OCI-LY7 (cell line): ENCODE data around the gene PTPN14. TPM values are rescaled to one million over a fixed set of nuclear protein-coding genes. Genes with fewer than 3 reads are reported as not detected.

Experiments
- BruUV-seq: library from RNA; stranded (reverse); fragments of 400-500 nt; replicated peaks from 2 replicates; lab custom pipeline; 2021; lab: Mats Ljungman, UMichigan
- CTCF ChIA-PET: fragments of 300-600 bp; sonication (Branson Sonifier 250); formaldehyde crosslinking; loops from one replicate; lab custom pipeline; 2022; ENCODE audit warnings: antibody characterized with exemption; ENCODE audit not compliant: unreplicated experiment; lab: Charles Lee
- POLR2A ChIA-PET: fragments of 300-600 bp; sonication (Branson Sonifier 250); formaldehyde crosslinking; loops from one replicate; lab custom pipeline; 2022; ENCODE audit warnings: antibody characterized with exemption; lab: Charles Lee
- DNase-seq: peaks from one replicate; pipeline ENCODE4 v3.0.0-alpha.2; 2015; ENCODE audit warnings: low spot score
- H2AFZ ChIP-seq: fragments of 200-600 bp; sonication (generic), shearing (Covaris generic); 2 replicates; pipeline ENCODE4 v1.6.1; 2014; ENCODE audit warnings: mild to moderate bottlenecking, antibody characterized with exemption, low read length, moderate library complexity
- H3K27ac ChIP-seq: fragments of 200-600 bp; sonication (generic); 2 replicates; pipeline ENCODE4 v1.5.1; 2014; ENCODE audit warnings: mixed run types, low read depth, mild to moderate bottlenecking, moderate library complexity, low read length, inconsistent platforms; ENCODE audit not compliant: poor library complexity, severe bottlenecking
- H3K36me3 ChIP-seq: fragments of 200-600 bp; sonication (generic); 2 replicates; pipeline ENCODE4 v1.6.1; 2014; ENCODE audit warnings: mild to moderate bottlenecking, antibody characterized with exemption, low read length, moderate library complexity, mixed read lengths; ENCODE audit not compliant: insufficient read depth
- H3K4me1 ChIP-seq: fragments of 200-600 bp; sonication (generic); 2 replicates; pipeline ENCODE4 v1.5.1; 2014; ENCODE audit warnings: mild to moderate bottlenecking, low read length; ENCODE audit not compliant: insufficient read depth, poor library complexity, severe bottlenecking
- H3K4me2 ChIP-seq: fragments of 200-600 bp; sonication (generic); 2 replicates; pipeline ENCODE4 v1.6.1; 2014; ENCODE audit warnings: mild to moderate bottlenecking, low read length
- H3K4me3 ChIP-seq: fragments of 200-600 bp; sonication (generic); 2 replicates; pipeline ENCODE4 v1.5.1; 2014; ENCODE audit warnings: mild to moderate bottlenecking, low read depth, low read length; ENCODE audit not compliant: poor library complexity, severe bottlenecking
- H3K79me2 ChIP-seq: fragments of 200-600 bp; sonication (generic); 2 replicates; pipeline ENCODE4 v1.6.1; 2016; ENCODE audit warnings: low read depth, mild to moderate bottlenecking, low read length, moderate library complexity, mixed read lengths; ENCODE audit not compliant: insufficient read depth
- H3K9me2 ChIP-seq: fragments of 200-600 bp; sonication (generic); 2 replicates; pipeline ENCODE4 v1.6.1; 2016; ENCODE audit warnings: mild to moderate bottlenecking, low read length, mixed read lengths; ENCODE audit not compliant: insufficient read depth
- H3K9me3 ChIP-seq: fragments of 200-600 bp; sonication (generic); 2 replicates; pipeline ENCODE4 v1.6.1; 2014; ENCODE audit warnings: mild to moderate bottlenecking, mixed run types, low read length, mixed read lengths
- H4K20me1 ChIP-seq: fragments of 200-600 bp; sonication (generic); 2 replicates; pipeline ENCODE4 v1.6.1; 2014; ENCODE audit warnings: mild to moderate bottlenecking, antibody characterized with exemption, low read length, moderate library complexity, mixed read lengths; ENCODE audit not compliant: insufficient read depth
- CTCF ChIP-seq: fragments of 200-600 bp; sonication (generic); conservative IDR thresholded peaks from 2 replicates; pipeline ENCODE4 v1.5.1; 2014; ENCODE audit warnings: mild to moderate bottlenecking, antibody characterized with exemption, low read length, moderate library complexity, mixed read lengths
- EZH2phosphoT487 ChIP-seq: fragments of 200-600 bp; sonication (generic); IDR thresholded peaks from 2 replicates; pipeline ENCODE4 v1.6.1; 2018; ENCODE audit warnings: low read depth, borderline replicate concordance, mild to moderate bottlenecking, mixed run types, antibody characterized with exemption, low read length, moderate library complexity, mixed read lengths
- intact Hi-C: fragments of 100-400 bp; cut with micrococcal nuclease; formaldehyde crosslinking; loops from one replicate; pipeline ENCODE4 v1.10.0; 2022; ENCODE audit not compliant: unreplicated experiment
- total RNA-seq, 2 experiments: library from RNA; depleted of rRNA in 1 of 2; stranded (reverse); fragments of >200 nt in 1 of 2; shearing (Covaris generic) in 1 of 2; gene quantifications; 2 replicates each; pipeline ENCODE4 v1.2.3, GENCODE V29; 2014 to 2022

The PTPN14 gene
- total RNA-seq, 2 experiments from 2014 or later = not detected

GRCh38 chr1:214423045-214423444, 128.4 kb downstream of the PTPN14 start:
- Histone ChIP-seq H3K79me2 (no peaks in the 10 kb centered on the region), H3K4me2 (no peak overlapping the region), H4K20me1 (no peaks in the 10 kb centered on the region), H3K27ac (no peak overlapping the region), H3K36me3 (no peaks in the 10 kb centered on the region), H3K4me3 (no peak overlapping the region), H3K4me1 (peaks cover 6% of the 10 kb centered on the region), H3K9me3 (no peaks in the 10 kb centered on the region), H3K9me2 (no peaks in the 10 kb centered on the region), H2AFZ (no peak overlapping the region)
- intact Hi-C loops = no loop called here
- ChIA-PET CTCF (no interaction called here), POLR2A (interaction anchor here (0.6 kb wide), 1 partner anchor 217 kb away, joined by 4 read pairs; no protein-coding TSS in a partner anchor)
- no TSS peak for BruUV-seq
- TF ChIP-seq EZH2phosphoT487 (no peak), CTCF (no peak)
- no peak for DNase-seq

DNA sequence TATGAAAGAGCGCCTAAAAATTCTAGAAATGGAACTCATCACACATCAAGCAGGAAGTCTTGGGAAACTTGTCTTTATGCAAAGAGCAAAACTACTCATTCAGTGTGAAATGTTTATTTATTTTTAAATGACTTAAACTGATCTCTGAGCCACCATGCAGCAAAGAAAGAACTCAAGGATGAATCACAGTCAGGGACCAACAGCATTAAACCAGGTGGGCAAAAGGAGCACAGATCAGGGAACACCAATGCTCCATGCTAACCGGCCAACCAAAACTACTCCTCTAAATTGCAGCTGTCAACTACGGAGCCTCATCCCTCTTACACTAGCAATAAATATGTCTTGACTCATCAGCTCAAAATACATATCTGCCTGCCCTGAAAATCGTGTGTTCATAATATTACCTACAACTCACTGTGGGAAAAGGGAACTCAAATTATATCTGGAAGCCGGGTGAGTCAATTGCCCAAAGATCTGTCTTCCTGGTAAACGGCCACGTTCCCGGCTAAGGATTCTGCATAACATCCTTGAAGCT, 129.2 kb downstream of the PTPN14 start:
- POLR2A ChIA-PET = no interaction called here
- Histone ChIP-seq H4K20me1 (no peaks in the 10 kb centered on the region), H3K9me2 (no peaks in the 10 kb centered on the region), H3K4me2 (no peak overlapping the region), H3K4me3 (no peak overlapping the region), H3K4me1 (no peaks in the 10 kb centered on the region), H3K9me3 (no peaks in the 10 kb centered on the region), H2AFZ (no peak overlapping the region), H3K79me2 (no peaks in the 10 kb centered on the region), H3K27ac (no peak overlapping the region), H3K36me3 (no peaks in the 10 kb centered on the region)
- no TSS peak for BruUV-seq
- DNase-seq = no peak
- TF ChIP-seq EZH2phosphoT487 (no peak), CTCF (no peak)
- intact Hi-C loops = no loop called here
- CTCF ChIA-PET = no interaction called here

DNA sequence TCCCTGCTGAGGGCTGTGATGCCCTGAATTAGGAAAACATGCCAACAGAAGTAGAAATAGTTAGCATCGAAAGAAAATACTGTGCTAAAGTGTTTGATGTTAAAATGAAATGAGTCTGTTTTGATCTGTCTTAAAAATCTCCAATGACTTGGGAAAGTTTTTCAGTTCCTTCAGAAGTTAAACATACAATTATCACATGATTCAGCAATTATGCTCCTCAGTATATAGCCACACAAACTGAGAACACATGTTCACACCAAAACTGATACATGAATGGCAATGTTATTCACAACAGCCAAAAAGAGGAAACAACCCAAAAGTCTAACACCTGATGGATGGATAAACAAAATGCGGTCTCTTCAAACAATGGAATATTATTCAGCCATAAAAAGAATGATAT, 130.6 kb downstream of the PTPN14 start:
- H3K4me1 ChIP-seq = no peaks in the 10 kb centered on the region
- BruUV-seq = no TSS peak
- no peaks in the 10 kb centered on the region for H4K20me1 ChIP-seq
- H3K4me3 ChIP-seq = no peak overlapping the region
- no peaks in the 10 kb centered on the region for H3K36me3 ChIP-seq
- no peaks in the 10 kb centered on the region for H3K9me3 ChIP-seq
- TF ChIP-seq EZH2phosphoT487 (no peak), CTCF (no peak)
- H3K4me2 ChIP-seq = no peak overlapping the region
- H3K79me2 ChIP-seq = no peaks in the 10 kb centered on the region
- POLR2A ChIA-PET = no interaction called here
- CTCF ChIA-PET = no interaction called here
- no peaks in the 10 kb centered on the region for H3K9me2 ChIP-seq
- no peak overlapping the region for H3K27ac ChIP-seq
- intact Hi-C loops = no loop called here
- H2AFZ ChIP-seq = no peak overlapping the region
- DNase-seq = no peak
